Panc1 (cell line): ENCODE data around the gene REPIN1.

Experiments
- CTCF ChIP-seq: fragments of 450-650 bp; IDR thresholded peaks from 2 replicates; pipeline ENCODE4 v1.5.1; 2017; ENCODE audit warnings: mild to moderate bottlenecking
- REST ChIP-seq, 2 experiments: IDR thresholded peaks; 2 replicates each; pipeline ENCODE4 v1.6.1; 2011 to 2012; ENCODE audit warnings: low read depth in 2 of 2, control low read depth in 1 of 2, low read length in 1 of 2, mild to moderate bottlenecking in 1 of 2, moderate library complexity in 1 of 2; ENCODE audit not compliant: insufficient read depth in 1 of 2
- SIN3A ChIP-seq: IDR thresholded peaks from 2 replicates; pipeline ENCODE4 v1.6.1; 2012; ENCODE audit warnings: low read depth, mild to moderate bottlenecking, low read length, moderate library complexity, borderline replicate concordance; ENCODE audit not compliant: insufficient read depth

GRCh38 chr7:150335108-150335773 lies 33.4 kb upstream of the REPIN1 start:
- TF ChIP-seq SIN3A (no peak), REST (IDR thresholded peaks at IDR 0.05; ENCODE audit: insufficient read depth in 1 of 2, low read depth in 2 of 2, low read length in 1 of 2) (no peak), CTCF (no peak)
